GM21381 (cell line): ENCODE measurements around the gene S100A16.
"Not testable (repeated sequence)": the region's sequence is repeated elsewhere in the genome, so short reads cannot be mapped to it uniquely, and the experiment has no call there.

ENCODE experiments used
- ATAC-seq: cut with Tn5 transposase; IDR thresholded peaks from one replicate; pipeline ENCODE4 v1.9.1; 2021; ENCODE audit warnings: mild to moderate bottlenecking, moderate library complexity; ENCODE audit not compliant: unreplicated experiment

The S100A16 gene

GRCh38 chr1:153566414-153567371 is 46.2 kb downstream of the S100A16 start:
- ATAC-seq, result no peak

- ATAC-seq, result no peak
Observed at GRCh38 chr1:153565529-153566374, 47.2 kb downstream of the S100A16 start, which contains the start of gene S100A2. Gene S100A2, minus strand, starts transcription at chr1:153565844. Its CDS starts 1,967 bp downstream, at chr1:153563877.

GRCh38 chr1:153563991-153564390 is 48.9 kb downstream of the S100A16 start:
- ATAC-seq, result no peak

GRCh38 chr1:153563483-153563901 is 49.4 kb downstream of the S100A16 start:
- ATAC-seq, result no peak

GRCh38 chr1:153562021-153562420 is 50.9 kb downstream of the S100A16 start:
- not testable (repeated sequence) for ATAC-seq

- ATAC-seq, result no peak
Observed at GRCh38 chr1:153561466-153561985, 51.4 kb downstream of the S100A16 start.

- ATAC-seq, result no peak
Observed at GRCh38 chr1:153560771-153561465, 52.0 kb downstream of the S100A16 start.

GRCh38 chr1:153560241-153560640 is 52.7 kb downstream of the S100A16 start:
- ATAC-seq, result no peak

- no peak for ATAC-seq
Observed at GRCh38 chr1:153557877-153558276, 55.1 kb downstream of the S100A16 start.
